ENCODE results near the gene ORC3.

DNA sequence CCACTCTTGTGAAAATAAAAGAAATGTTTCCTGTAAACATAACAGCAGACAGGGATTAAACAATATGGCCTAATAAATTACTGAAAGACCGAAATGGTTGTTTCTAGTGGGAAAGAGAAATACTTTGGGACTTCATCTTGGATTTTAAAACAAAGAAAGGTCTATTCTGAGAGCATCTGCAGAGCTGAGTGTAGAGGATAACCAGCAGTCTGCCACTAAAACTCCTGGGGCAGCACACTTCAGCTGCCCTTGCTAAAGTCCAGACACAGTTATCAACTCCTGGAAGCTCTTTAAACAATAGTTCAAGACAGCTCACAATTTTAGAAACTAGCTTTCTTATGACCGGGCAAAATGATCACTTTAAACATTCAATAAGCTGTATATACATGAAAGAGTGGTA lies 73.5 kb downstream of the ORC3 start:
- TF ChIP-seq ZBTB7A (IDR thresholded peaks at IDR 0.05; ENCODE audit: low read depth): no peak
- no peak for TF ChIP-seq REST (IDR thresholded peaks at IDR 0.05; ENCODE audit: low read depth)
- no peak for TF ChIP-seq RAD21 (IDR thresholded peaks at IDR 0.05; ENCODE audit: low read depth)
- TF ChIP-seq CEBPB (IDR thresholded peaks at IDR 0.05): no peak
- no peak for TF ChIP-seq YY1 (IDR thresholded peaks at IDR 0.05; ENCODE audit: low read depth)
- TF ChIP-seq, protein P1, sequence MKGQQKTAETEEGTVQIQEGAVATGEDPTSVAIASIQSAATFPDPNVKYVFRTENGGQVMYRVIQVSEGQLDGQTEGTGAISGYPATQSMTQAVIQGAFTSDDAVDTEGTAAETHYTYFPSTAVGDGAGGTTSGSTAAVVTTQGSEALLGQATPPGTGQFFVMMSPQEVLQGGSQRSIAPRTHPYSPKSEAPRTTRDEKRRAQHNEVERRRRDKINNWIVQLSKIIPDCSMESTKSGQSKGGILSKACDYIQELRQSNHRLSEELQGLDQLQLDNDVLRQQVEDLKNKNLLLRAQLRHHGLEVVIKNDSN (IDR thresholded peaks at IDR 0.05): no peak
- no peak for TF ChIP-seq EGR1 (IDR thresholded peaks at IDR 0.05)
- no peak for TF ChIP-seq MAX (IDR thresholded peaks at IDR 0.05)
- no peak for TF ChIP-seq EP300 (IDR thresholded peaks at IDR 0.05; ENCODE audit: borderline replicate concordance)
- TF ChIP-seq CREB1 (IDR thresholded peaks at IDR 0.05; ENCODE audit: low read depth): no peak
- no peak for TF ChIP-seq TAF1 (IDR thresholded peaks at IDR 0.05; ENCODE audit: low read depth)
- no peak for TF ChIP-seq TCF12 (IDR thresholded peaks at IDR 0.05; ENCODE audit: low read depth)
- TF ChIP-seq TEAD4 (IDR thresholded peaks at IDR 0.05): no peak
- no peak for TF ChIP-seq FOXM1 (IDR thresholded peaks at IDR 0.05; ENCODE audit: borderline replicate concordance, low read depth)
